HL-60 (cell line): ENCODE measurements around the gene AMOT.
"Not testable (repeated sequence)": the region's sequence is repeated elsewhere in the genome, so short reads cannot be mapped to it uniquely, and the experiment has no call there.

Source experiments
- DNase-seq, 2 experiments: peaks; one replicate each; pipeline ENCODE4 v3.0.0-alpha.2; 2010 to 2020; ENCODE audit warnings: low read depth in 1 of 2, low spot score in 1 of 2
- H3K27ac ChIP-seq: fragments of 250-450 bp; sonication (Bioruptor Pico); replicated peaks from 2 replicates; pipeline ENCODE4 v1.5.1; 2020; ENCODE audit warnings: mild to moderate bottlenecking, moderate library complexity
- H3K27me3 ChIP-seq: fragments of 250-450 bp; sonication (Bioruptor Pico); 2 replicates; pipeline ENCODE4 v1.5.1; 2021; ENCODE audit warnings: mild to moderate bottlenecking, moderate library complexity; ENCODE audit not compliant: insufficient read depth, poor library complexity, severe bottlenecking
- H3K4me3 ChIP-seq: replicated peaks from 2 replicates; pipeline ENCODE4 v1.5.1; 2011; ENCODE audit warnings: mild to moderate bottlenecking, control low read depth, low read length; ENCODE audit not compliant: insufficient read depth
- GABPA ChIP-seq: IDR thresholded peaks from 2 replicates; pipeline ENCODE4 v1.6.1; 2012; ENCODE audit warnings: low read depth
- POLR2AphosphoS5 ChIP-seq: IDR thresholded peaks from 2 replicates; pipeline ENCODE4 v1.6.1; 2012; ENCODE audit warnings: low read depth
- SPI1 ChIP-seq: IDR thresholded peaks from 2 replicates; pipeline ENCODE4 v1.6.1; 2012; ENCODE audit warnings: low read depth, mild to moderate bottlenecking, borderline replicate concordance
- TF ChIP-seq, protein P1 (sequence below): IDR thresholded peaks from 2 replicates; pipeline ENCODE4 v1.6.1; 2012; ENCODE audit warnings: low read depth; ENCODE audit not compliant: insufficient replicate concordance
- TF ChIP-seq, protein P2 (sequence below): IDR thresholded peaks from one replicate; pipeline ENCODE4 v1.5.1; 2011; ENCODE audit warnings: low read length, control low read depth, inconsistent platforms; ENCODE audit not compliant: insufficient read depth

AMOT gene

DNA sequence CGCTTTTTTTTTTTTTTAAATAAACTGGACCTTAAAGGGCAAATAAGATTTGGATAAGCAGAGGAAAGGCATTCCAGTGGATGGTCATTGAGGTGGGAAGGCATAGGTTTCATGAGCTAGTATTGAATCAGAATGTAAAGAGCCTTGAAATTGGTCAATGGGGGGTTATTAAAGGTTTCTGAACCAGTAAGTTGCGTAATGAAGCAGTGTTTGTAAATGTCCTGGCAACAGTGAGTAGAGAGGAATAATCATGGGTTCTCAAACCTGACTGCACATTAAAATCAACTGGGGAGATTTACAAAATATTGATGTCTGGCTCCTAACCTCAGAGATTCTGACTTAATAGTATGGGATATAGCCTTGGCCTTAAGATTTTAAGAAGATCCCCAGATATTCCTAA, 23.2 kb upstream of the AMOT start:
- Histone ChIP-seq H3K4me3 (no peak overlapping the region), H3K27me3 (no peaks in the 10 kb centered on the region), H3K27ac (no peak overlapping the region)
- no peak for DNase-seq
- TF ChIP-seq, protein P1, sequence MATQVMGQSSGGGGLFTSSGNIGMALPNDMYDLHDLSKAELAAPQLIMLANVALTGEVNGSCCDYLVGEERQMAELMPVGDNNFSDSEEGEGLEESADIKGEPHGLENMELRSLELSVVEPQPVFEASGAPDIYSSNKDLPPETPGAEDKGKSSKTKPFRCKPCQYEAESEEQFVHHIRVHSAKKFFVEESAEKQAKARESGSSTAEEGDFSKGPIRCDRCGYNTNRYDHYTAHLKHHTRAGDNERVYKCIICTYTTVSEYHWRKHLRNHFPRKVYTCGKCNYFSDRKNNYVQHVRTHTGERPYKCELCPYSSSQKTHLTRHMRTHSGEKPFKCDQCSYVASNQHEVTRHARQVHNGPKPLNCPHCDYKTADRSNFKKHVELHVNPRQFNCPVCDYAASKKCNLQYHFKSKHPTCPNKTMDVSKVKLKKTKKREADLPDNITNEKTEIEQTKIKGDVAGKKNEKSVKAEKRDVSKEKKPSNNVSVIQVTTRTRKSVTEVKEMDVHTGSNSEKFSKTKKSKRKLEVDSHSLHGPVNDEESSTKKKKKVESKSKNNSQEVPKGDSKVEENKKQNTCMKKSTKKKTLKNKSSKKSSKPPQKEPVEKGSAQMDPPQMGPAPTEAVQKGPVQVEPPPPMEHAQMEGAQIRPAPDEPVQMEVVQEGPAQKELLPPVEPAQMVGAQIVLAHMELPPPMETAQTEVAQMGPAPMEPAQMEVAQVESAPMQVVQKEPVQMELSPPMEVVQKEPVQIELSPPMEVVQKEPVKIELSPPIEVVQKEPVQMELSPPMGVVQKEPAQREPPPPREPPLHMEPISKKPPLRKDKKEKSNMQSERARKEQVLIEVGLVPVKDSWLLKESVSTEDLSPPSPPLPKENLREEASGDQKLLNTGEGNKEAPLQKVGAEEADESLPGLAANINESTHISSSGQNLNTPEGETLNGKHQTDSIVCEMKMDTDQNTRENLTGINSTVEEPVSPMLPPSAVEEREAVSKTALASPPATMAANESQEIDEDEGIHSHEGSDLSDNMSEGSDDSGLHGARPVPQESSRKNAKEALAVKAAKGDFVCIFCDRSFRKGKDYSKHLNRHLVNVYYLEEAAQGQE = no peak
- TF ChIP-seq GABPA (no peak), SPI1 (no peak), POLR2AphosphoS5 (no peak)
- TF ChIP-seq, protein P2, sequence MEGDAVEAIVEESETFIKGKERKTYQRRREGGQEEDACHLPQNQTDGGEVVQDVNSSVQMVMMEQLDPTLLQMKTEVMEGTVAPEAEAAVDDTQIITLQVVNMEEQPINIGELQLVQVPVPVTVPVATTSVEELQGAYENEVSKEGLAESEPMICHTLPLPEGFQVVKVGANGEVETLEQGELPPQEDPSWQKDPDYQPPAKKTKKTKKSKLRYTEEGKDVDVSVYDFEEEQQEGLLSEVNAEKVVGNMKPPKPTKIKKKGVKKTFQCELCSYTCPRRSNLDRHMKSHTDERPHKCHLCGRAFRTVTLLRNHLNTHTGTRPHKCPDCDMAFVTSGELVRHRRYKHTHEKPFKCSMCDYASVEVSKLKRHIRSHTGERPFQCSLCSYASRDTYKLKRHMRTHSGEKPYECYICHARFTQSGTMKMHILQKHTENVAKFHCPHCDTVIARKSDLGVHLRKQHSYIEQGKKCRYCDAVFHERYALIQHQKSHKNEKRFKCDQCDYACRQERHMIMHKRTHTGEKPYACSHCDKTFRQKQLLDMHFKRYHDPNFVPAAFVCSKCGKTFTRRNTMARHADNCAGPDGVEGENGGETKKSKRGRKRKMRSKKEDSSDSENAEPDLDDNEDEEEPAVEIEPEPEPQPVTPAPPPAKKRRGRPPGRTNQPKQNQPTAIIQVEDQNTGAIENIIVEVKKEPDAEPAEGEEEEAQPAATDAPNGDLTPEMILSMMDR = no peak

DNA sequence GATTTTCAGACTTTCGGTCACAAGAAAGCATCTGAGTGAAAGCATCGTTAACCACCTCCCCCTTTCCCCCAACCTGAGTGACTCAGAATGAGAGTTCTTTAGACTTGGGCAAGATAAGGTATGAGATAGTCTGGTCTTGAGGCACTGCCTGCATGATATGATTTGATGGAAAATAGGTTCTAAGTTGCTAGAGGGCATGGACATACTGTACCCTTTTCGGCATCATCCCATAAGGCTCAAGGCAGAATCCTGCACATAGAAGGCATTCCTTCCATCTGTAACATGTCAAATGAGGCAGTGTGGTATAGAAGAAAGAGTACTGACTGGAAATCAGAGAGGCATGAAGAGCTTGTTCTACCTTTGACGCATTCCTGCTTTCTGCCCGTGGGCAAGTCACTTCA, 16.8 kb upstream of the AMOT start:
- no peak for DNase-seq
- no peaks in the 10 kb centered on the region for H3K27me3 ChIP-seq
- no peak overlapping the region for H3K27ac ChIP-seq
- TF ChIP-seq, protein P1 = no peak
- TF ChIP-seq SPI1 (no peak), POLR2AphosphoS5 (no peak)
- no peak overlapping the region for H3K4me3 ChIP-seq

DNA sequence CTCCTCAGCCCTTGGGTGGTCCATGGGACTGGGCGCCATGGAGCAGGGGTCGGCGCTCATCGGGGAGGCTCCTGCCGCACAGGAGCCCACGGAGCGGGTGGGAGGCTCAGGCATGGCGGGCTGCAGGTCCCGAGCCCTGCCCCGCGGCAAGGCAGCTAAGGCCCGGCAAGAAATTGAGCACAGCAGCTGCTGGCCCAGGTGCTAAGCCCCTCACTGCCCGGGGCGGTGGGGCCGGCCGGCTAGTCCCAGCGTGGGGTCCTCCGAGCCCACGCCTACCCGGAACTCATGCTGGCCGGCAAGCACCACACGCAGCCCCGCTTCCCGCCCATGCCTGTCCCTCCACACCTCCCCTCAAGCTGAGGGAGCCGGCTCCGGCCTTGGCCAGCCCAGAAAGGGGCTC, 14.3 kb upstream of the AMOT start:
- not testable (repeated sequence) for H3K27me3 ChIP-seq, H3K4me3 ChIP-seq, H3K27ac ChIP-seq, DNase-seq

DNA sequence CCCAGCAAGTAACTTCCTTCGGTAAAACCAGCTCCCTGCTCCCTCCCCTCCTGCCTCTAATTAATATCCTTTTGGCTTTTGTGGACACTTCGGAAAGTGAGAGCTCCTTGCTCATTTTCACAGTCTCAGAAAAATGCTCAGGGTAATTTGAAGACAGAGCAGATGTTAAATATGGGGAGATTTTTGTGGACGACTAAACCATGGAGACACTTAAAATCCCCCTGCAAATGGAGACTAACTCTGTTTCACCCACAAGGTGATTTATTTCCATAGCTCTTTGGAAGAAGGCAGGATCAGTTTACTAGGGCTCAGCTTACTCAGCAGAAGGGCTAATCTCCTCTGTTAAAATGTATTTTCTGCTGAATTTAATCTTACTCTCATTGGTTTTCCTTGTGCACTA, 12.2 kb upstream of the AMOT start:
- H3K4me3 ChIP-seq = no peak overlapping the region
- H3K27me3 ChIP-seq = no peaks in the 10 kb centered on the region
- TF ChIP-seq, protein P2 = no peak
- TF ChIP-seq SPI1 (no peak), GABPA (no peak), POLR2AphosphoS5 (no peak)
- TF ChIP-seq, protein P1 = no peak
- DNase-seq = no peak
- H3K27ac ChIP-seq = no peak overlapping the region
